Stomach (tissue), 9 donors: ENCODE data around the gene NVL. TPM values are rescaled to one million over a fixed set of nuclear protein-coding genes. Genes with fewer than 3 reads are reported as not detected.
A peak's percentile ranks its signal among the peaks of the same experiment; 100 is the strongest.

Source experiments
- DNase-seq, 2 donors: peaks; one replicate each; pipeline versions ENCODE4 v3.0.0 to v3.0.0-alpha.2; 2013 to 2019
- H3K27ac ChIP-seq, 5 donors: fragments of 200-600 bp in 4 of 5; sonication (generic) in 4 of 5; one replicate each; pipeline ENCODE4 v1.5.1; 2013 to 2019; ENCODE audit warnings: mild to moderate bottlenecking in 1 of 5, moderate library complexity in 1 of 5
- H3K27me3 ChIP-seq, 3 donors: fragments of 200-600 bp; sonication (generic); one replicate each; pipeline ENCODE4 v1.5.1; 2017 to 2019; ENCODE audit warnings: mixed run types in 1 of 3
- H3K36me3 ChIP-seq, 4 donors: fragments of 200-600 bp; sonication (generic); 1 replicate in 3 of 4; 2 replicates in 1 of 4; pipeline ENCODE4 v1.5.1; 2016 to 2019
- H3K4me1 ChIP-seq, 4 donors: fragments of 200-600 bp; sonication (generic); one replicate each; pipeline ENCODE4 v1.5.1; 2016 to 2019
- H3K4me3 ChIP-seq, 4 donors: fragments of 200-600 bp; sonication (generic) in 3 of 4; one replicate each; pipeline ENCODE4 v1.5.1; 2016 to 2019; ENCODE audit warnings: mild to moderate bottlenecking in 1 of 4
- H3K9me3 ChIP-seq, 4 donors: fragments of 200-600 bp; sonication (generic); one replicate each; pipeline ENCODE4 v1.5.1; 2016 to 2019
- CTCF ChIP-seq, 7 experiments: fragments of 450-650 bp in 4 of 7; fragments of 200-600 bp in 3 of 7; sonication (generic) in 3 of 7; IDR thresholded peaks; one replicate each; pipeline ENCODE4 v1.5.1; 2016 to 2019; ENCODE audit warnings: antibody characterized with exemption in 7 of 7, control low read depth in 2 of 7, mild to moderate bottlenecking in 1 of 7
- EP300 ChIP-seq: sonication (generic); formaldehyde crosslinking; IDR thresholded peaks from one replicate; pipeline ENCODE4 v1.6.1; 2017; ENCODE audit warnings: antibody characterized with exemption
- POLR2A ChIP-seq, 4 donors: fragments of 450-650 bp; IDR thresholded peaks; one replicate each; pipeline ENCODE4 v1.6.1; 2016; ENCODE audit warnings: antibody characterized with exemption in 4 of 4, control low read depth in 2 of 4, mild to moderate bottlenecking in 1 of 4, moderate library complexity in 1 of 4
- POLR2AphosphoS5 ChIP-seq, 3 donors: sonication (generic); formaldehyde crosslinking; IDR thresholded peaks; one replicate each; pipeline ENCODE4 v1.6.1; 2016; ENCODE audit warnings: antibody characterized with exemption in 3 of 3
- WGBS, 5 donors: extraction: QIAGEN DNeasy Blood & Tissue Kit in 3 of 5; methylation state at CpG; one replicate each; pipeline versions ENCODE4 v1.1.5 to v1.1.7; 2013 to 2018; 5-methylcytosine and 5-hydroxymethylcytosine counted together
- intact Hi-C: fragments of 100-400 bp; cut with DNase I; formaldehyde crosslinking; loops from one replicate; pipeline ENCODE4 v1.15.1; 2023; ENCODE audit warnings: low total_unique reads
- polyA plus RNA-seq, 3 donors: library from polyadenylated mRNA; stranded (reverse); fragments of 200-250 nt; gene quantifications; one replicate each; pipeline ENCODE4 v1.2.3, GENCODE V29; 2013
- total RNA-seq, 5 donors: library from RNA; depleted of rRNA; stranded (reverse); fragments of >200 nt; gene quantifications; one replicate each; pipeline versions ENCODE4 v1.1.0 to v1.2.3, GENCODE V29; 2014 to 2016
- donor health status: healthy with polysubstance abuse.
- donor health status: Bipolar disorder and iron deficiency.
- donor health status: healthy.

The NVL gene
- total and polyA plus RNA-seq, 8 donors = 17.4 to 50.9 (median 33.2) TPM

GRCh38 chr1:224331326-224331725, 1.4 kb upstream of the NVL start:
- H3K4me3 ChIP-seq = peak overlapping the region in 1 of 4 donors; percentile 95
- DNase-seq = no peak
- WGBS, 5 donors = 91 to 100% (median 98%) methylated on average over 2 of the region's 2 CpGs
- intact Hi-C loops = loop anchor here (5.0 kb wide), 1 partner anchor 219 kb away; the partner anchor contains the start of gene FBXO28
- no peaks in the 10 kb centered on the region for H3K27me3 ChIP-seq
- H3K4me1 ChIP-seq = peaks cover 17 to 50% (median 36%) of the 10 kb centered on the region in 4 donors
- H3K36me3 ChIP-seq = no peaks in the 10 kb centered on the region
- peak overlapping the region in 1 of 5 donors; percentile 94 for H3K27ac ChIP-seq
- H3K9me3 ChIP-seq = no peaks in the 10 kb centered on the region
- no peak for TF ChIP-seq CTCF (IDR thresholded peaks at IDR 0.05)

- peaks cover 0 to 17% (median 16%) of the 10 kb centered on the region in 4 donors for H3K36me3 ChIP-seq
- H3K9me3 ChIP-seq = no peaks in the 10 kb centered on the region
- no peak for DNase-seq
- no peaks in the 10 kb centered on the region for H3K27me3 ChIP-seq
- intact Hi-C loops = no loop called here
- H3K27ac ChIP-seq = peak overlapping the region; percentile 83 to 95 (median 90)
- TF ChIP-seq CTCF (IDR thresholded peaks at IDR 0.05) (no peak), POLR2AphosphoS5 (IDR thresholded peaks at IDR 0.05) (no peak), POLR2A (IDR thresholded peaks at IDR 0.05) (no peak)
- peaks cover 17 to 56% (median 36%) of the 10 kb centered on the region in 4 donors for H3K4me1 ChIP-seq
- 0 to 1% (median 0%) methylated on average over 7 of the region's 7 CpGs for WGBS, 5 donors
- peak overlapping the region; percentile 75 to 99 (median 88) for H3K4me3 ChIP-seq
These were observed 509 bp downstream of the NVL start for GRCh38 chr1:224329484-224329841.

GRCh38 chr1:224328644-224329043, 1.3 kb downstream of the NVL start:
- peaks cover 0 to 25% (median 19%) of the 10 kb centered on the region in 4 donors for H3K36me3 ChIP-seq
- DNase-seq = no peak
- intact Hi-C loops = no loop called here
- H3K4me3 ChIP-seq = peak overlapping the region; percentile 75 to 99 (median 88)
- 68 to 79% (median 71%) methylated on average over 6 of the region's 6 CpGs for WGBS, 5 donors
- no peaks in the 10 kb centered on the region for H3K9me3 ChIP-seq
- no peak for TF ChIP-seq CTCF (IDR thresholded peaks at IDR 0.05)
- TF ChIP-seq POLR2A (IDR thresholded peaks at IDR 0.05) = no peak
- no peak for TF ChIP-seq POLR2AphosphoS5 (IDR thresholded peaks at IDR 0.05)
- no peak for TF ChIP-seq EP300
- no peak overlapping the region for H3K27ac ChIP-seq
- H3K27me3 ChIP-seq = no peaks in the 10 kb centered on the region
- H3K4me1 ChIP-seq = peaks cover 17 to 56% (median 36%) of the 10 kb centered on the region in 4 donors

GRCh38 chr1:224325959-224326358, 4.0 kb downstream of the NVL start:
- H3K9me3 ChIP-seq = no peaks in the 10 kb centered on the region
- intact Hi-C loops = no loop called here
- no peaks in the 10 kb centered on the region for H3K27me3 ChIP-seq
- peaks cover 0 to 31% (median 26%) of the 10 kb centered on the region in 4 donors for H3K36me3 ChIP-seq
- H3K27ac ChIP-seq = no peak overlapping the region
- no peak for DNase-seq
- 54 to 86% (median 67%) methylated on average over 1 of the region's 1 CpG for WGBS, 5 donors
- TF ChIP-seq POLR2AphosphoS5 (IDR thresholded peaks at IDR 0.05) (no peak), EP300 (no peak), CTCF (IDR thresholded peaks at IDR 0.05) (no peak), POLR2A (IDR thresholded peaks at IDR 0.05) (no peak)
- H3K4me3 ChIP-seq = no peak overlapping the region
- peaks cover 13 to 42% (median 33%) of the 10 kb centered on the region in 4 donors for H3K4me1 ChIP-seq
